Right atrium auricular region (tissue), 2 donors: ENCODE results near the gene HMGXB4. TPM values are rescaled to one million over a fixed set of nuclear protein-coding genes. Genes with fewer than 3 reads are reported as not detected.

Experiments
- DNase-seq: peaks from one replicate; pipeline ENCODE4 v3.0.0-alpha.2; 2019; ENCODE audit warnings: low spot score
- H3K27ac ChIP-seq, 2 donors: fragments of 200-600 bp; sonication (generic); 1 replicate in 1 of 2; 2 replicates in 1 of 2; pipeline ENCODE4 v1.5.1; 2016 to 2019
- H3K27me3 ChIP-seq, 2 donors: fragments of 200-600 bp; sonication (generic); one replicate each; pipeline versions ENCODE4 v1.5.1 to v1.6.0; 2017 to 2019
- H3K36me3 ChIP-seq: fragments of 200-600 bp; sonication (generic); one replicate; pipeline ENCODE4 v1.5.1; 2016
- H3K4me1 ChIP-seq, 2 donors: fragments of 200-600 bp; sonication (generic); one replicate each; pipeline versions ENCODE4 v1.5.1 to v1.6.0; 2017 to 2019
- H3K4me3 ChIP-seq, 2 donors: fragments of 200-600 bp; sonication (generic); 1 replicate in 1 of 2; 2 replicates in 1 of 2; pipeline ENCODE4 v1.5.1; 2017 to 2019; ENCODE audit warnings: mild to moderate bottlenecking in 1 of 2, moderate library complexity in 1 of 2
- H3K9me3 ChIP-seq, 2 donors: fragments of 200-600 bp; sonication (generic); one replicate each; pipeline ENCODE4 v1.5.1; 2019
- CTCF ChIP-seq, 2 donors: fragments of 200-600 bp; sonication (generic); IDR thresholded peaks; one replicate each; pipeline ENCODE4 v1.5.1; 2019; ENCODE audit warnings: antibody characterized with exemption in 2 of 2
- total RNA-seq, 2 donors: library from RNA; depleted of rRNA; stranded (reverse); fragments of >200 nt; gene quantifications; one replicate each; pipeline ENCODE4 v1.1.0, GENCODE V29; 2016

The HMGXB4 gene
- total RNA-seq, 2 donors from 2014 or later = 9.6 to 9.8 TPM

DNA sequence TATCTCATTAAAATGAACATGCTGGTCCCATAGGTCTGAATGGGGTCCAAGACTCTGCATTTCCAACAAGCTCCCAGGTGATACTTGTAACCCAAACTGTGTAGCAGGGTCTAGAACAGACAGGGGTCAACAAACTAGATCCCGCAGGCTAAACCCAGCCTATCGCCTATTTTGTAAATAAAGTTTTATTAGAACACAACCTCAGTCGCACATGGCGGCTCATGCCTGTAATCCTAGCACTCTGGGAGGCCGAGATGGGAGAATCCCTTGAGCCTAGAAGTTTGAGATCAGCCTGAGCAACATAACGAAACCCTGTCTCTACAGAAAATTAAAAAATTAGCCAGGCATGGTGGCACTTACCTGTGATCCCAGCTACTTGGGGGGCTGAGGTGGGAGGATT, 42.3 kb upstream of the HMGXB4 start:
- Histone ChIP-seq H3K4me1 (no peaks in the 10 kb centered on the region), H3K27me3 (no peaks in the 10 kb centered on the region), H3K4me3 (no peak overlapping the region), H3K36me3 (no peaks in the 10 kb centered on the region), H3K27ac (no peak overlapping the region), H3K9me3 (no peaks in the 10 kb centered on the region)
- DNase-seq = no peak
- no peak for TF ChIP-seq CTCF (IDR thresholded peaks at IDR 0.05)

GRCh38 chr22:35215993-35216392, 41.3 kb upstream of the HMGXB4 start:
- TF ChIP-seq CTCF (IDR thresholded peaks at IDR 0.05) = no peak
- no peak overlapping the region for H3K4me3 ChIP-seq
- no peaks in the 10 kb centered on the region for H3K4me1 ChIP-seq
- DNase-seq = no peak
- H3K27me3 ChIP-seq = no peaks in the 10 kb centered on the region
- H3K9me3 ChIP-seq = no peaks in the 10 kb centered on the region
- H3K36me3 ChIP-seq = no peaks in the 10 kb centered on the region
- no peak overlapping the region for H3K27ac ChIP-seq

DNA sequence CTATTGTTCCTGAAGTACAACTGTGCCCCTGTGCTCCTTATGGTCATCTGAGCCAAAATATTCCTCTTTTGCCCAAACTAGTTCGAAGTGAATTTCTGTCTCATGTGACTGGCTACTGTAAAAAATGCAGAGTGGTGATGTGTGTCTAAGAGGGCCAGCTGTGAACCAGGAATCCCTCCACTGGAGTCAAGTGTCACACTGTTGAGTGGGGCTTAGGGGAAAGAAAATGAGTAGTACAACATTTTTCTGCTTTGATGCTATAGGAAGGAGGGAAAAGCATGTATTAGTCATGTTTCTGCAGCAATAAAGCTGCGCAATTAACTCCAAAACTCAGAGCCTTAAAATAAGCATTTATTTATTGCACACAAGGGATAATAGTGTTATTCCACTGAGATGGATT, 39.8 kb upstream of the HMGXB4 start:
- TF ChIP-seq CTCF (IDR thresholded peaks at IDR 0.05) = no peak
- H3K27ac ChIP-seq = no peak overlapping the region
- DNase-seq = no peak
- no peaks in the 10 kb centered on the region for H3K36me3 ChIP-seq
- no peaks in the 10 kb centered on the region for H3K4me1 ChIP-seq
- H3K4me3 ChIP-seq = no peak overlapping the region
- no peaks in the 10 kb centered on the region for H3K27me3 ChIP-seq
- no peaks in the 10 kb centered on the region for H3K9me3 ChIP-seq

GRCh38 chr22:35218079-35218478, 39.2 kb upstream of the HMGXB4 start:
- Histone ChIP-seq H3K27me3 (no peaks in the 10 kb centered on the region), H3K36me3 (no peaks in the 10 kb centered on the region), H3K27ac (no peak overlapping the region), H3K4me3 (no peak overlapping the region), H3K4me1 (no peaks in the 10 kb centered on the region), H3K9me3 (no peaks in the 10 kb centered on the region)
- TF ChIP-seq CTCF (IDR thresholded peaks at IDR 0.05) = no peak
- no peak for DNase-seq

GRCh38 chr22:35219012-35219411, 38.3 kb upstream of the HMGXB4 start:
- Histone ChIP-seq H3K27ac (no peak overlapping the region), H3K9me3 (no peaks in the 10 kb centered on the region), H3K27me3 (no peaks in the 10 kb centered on the region), H3K4me1 (no peaks in the 10 kb centered on the region), H3K4me3 (no peak overlapping the region), H3K36me3 (no peaks in the 10 kb centered on the region)
- TF ChIP-seq CTCF (IDR thresholded peaks at IDR 0.05) = no peak
- no peak for DNase-seq

DNA sequence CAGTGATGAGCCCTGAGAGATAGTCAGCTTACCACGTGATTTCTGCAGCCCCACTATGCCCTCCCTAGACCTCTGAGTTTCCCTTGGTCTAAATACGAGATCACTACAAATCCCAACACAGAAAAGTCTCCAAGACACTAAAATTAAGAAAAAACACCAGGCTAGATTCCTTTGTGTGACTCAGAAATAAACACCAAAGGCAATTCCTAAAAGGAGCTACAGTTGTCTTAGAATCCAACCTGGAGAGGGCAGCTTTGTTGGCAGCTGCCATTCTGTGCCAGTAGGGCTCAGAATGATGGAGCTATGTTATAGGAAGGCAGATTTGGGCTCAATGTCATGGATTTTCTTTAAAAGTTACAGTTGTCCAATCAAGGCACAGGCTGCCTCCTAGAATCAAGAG, 37.1 kb upstream of the HMGXB4 start:
- Histone ChIP-seq H3K27ac (no peak overlapping the region), H3K36me3 (no peaks in the 10 kb centered on the region), H3K4me3 (no peak overlapping the region), H3K27me3 (no peaks in the 10 kb centered on the region), H3K4me1 (no peaks in the 10 kb centered on the region), H3K9me3 (no peaks in the 10 kb centered on the region)
- DNase-seq = no peak
- no peak for TF ChIP-seq CTCF (IDR thresholded peaks at IDR 0.05)
